Ishikawa (cell line): ENCODE measurements around the gene VWA7.

Source experiments
- CEBPB ChIP-seq: IDR thresholded peaks from 2 replicates; pipeline ENCODE4 v1.6.1; 2012
- CREB1 ChIP-seq: IDR thresholded peaks from 2 replicates; pipeline ENCODE4 v1.6.1; 2012; ENCODE audit warnings: low read depth
- EGR1 ChIP-seq: IDR thresholded peaks from 2 replicates; pipeline ENCODE4 v1.6.1; 2012
- EP300 ChIP-seq: IDR thresholded peaks from 2 replicates; pipeline ENCODE4 v1.6.1; 2012; ENCODE audit warnings: borderline replicate concordance
- FOXM1 ChIP-seq: IDR thresholded peaks from 2 replicates; pipeline ENCODE4 v1.6.1; 2012; ENCODE audit warnings: low read depth, borderline replicate concordance
- MAX ChIP-seq: IDR thresholded peaks from 2 replicates; pipeline ENCODE4 v1.6.1; 2012
- NFIC ChIP-seq: IDR thresholded peaks from 2 replicates; pipeline ENCODE4 v1.6.1; 2012
- RAD21 ChIP-seq: IDR thresholded peaks from 2 replicates; pipeline ENCODE4 v1.6.1; 2012; ENCODE audit warnings: low read depth
- TAF1 ChIP-seq: IDR thresholded peaks from 2 replicates; pipeline ENCODE4 v1.6.1; 2012; ENCODE audit warnings: low read depth, mild to moderate bottlenecking
- TCF12 ChIP-seq: IDR thresholded peaks from 2 replicates; pipeline ENCODE4 v1.6.1; 2012; ENCODE audit warnings: low read depth
- TEAD4 ChIP-seq: IDR thresholded peaks from 2 replicates; pipeline ENCODE4 v1.6.1; 2012
- YY1 ChIP-seq: IDR thresholded peaks from 2 replicates; pipeline ENCODE4 v1.6.1; 2012; ENCODE audit warnings: low read depth
- ZBTB7A ChIP-seq: IDR thresholded peaks from 2 replicates; pipeline ENCODE4 v1.6.1; 2012; ENCODE audit warnings: low read depth
- TF ChIP-seq, protein P1 (sequence below): IDR thresholded peaks from 2 replicates; pipeline ENCODE4 v1.6.1; 2012
- TF ChIP-seq, protein P2 (sequence below): IDR thresholded peaks from 2 replicates; pipeline ENCODE4 v1.6.1; 2012; ENCODE audit warnings: low read depth, mild to moderate bottlenecking

The VWA7 gene

GRCh38 chr6:31775633-31776484 is 1.3 kb downstream of the VWA7 start:
- TF ChIP-seq EP300 (no peak), CREB1 (no peak)

DNA sequence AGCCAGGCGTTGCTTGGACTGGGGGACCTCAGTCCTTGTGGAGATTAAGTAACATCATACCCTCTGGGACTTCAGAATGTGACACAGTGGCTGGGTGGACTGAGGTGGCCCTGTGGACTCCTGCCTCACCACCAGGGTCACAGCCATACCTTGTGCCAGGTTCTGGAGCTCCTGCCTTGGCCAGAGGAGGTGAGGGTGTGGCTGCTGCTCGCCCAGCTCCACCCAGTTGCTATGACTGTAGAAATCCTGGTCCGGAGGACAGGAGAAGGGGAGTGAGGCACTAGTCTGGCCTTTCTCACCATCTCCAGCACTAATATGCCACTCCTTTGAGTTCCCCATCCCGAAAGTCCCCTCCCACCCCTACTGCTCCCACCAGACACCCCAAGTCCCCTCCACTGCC is 1.9 kb downstream of the VWA7 start:
- TF ChIP-seq CREB1 (no peak), EP300 (no peak), MAX (no peak), YY1 (no peak), ZBTB7A (no peak), TEAD4 (no peak), TAF1 (no peak), CEBPB (no peak)
- TF ChIP-seq, protein P1, sequence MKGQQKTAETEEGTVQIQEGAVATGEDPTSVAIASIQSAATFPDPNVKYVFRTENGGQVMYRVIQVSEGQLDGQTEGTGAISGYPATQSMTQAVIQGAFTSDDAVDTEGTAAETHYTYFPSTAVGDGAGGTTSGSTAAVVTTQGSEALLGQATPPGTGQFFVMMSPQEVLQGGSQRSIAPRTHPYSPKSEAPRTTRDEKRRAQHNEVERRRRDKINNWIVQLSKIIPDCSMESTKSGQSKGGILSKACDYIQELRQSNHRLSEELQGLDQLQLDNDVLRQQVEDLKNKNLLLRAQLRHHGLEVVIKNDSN = no peak
- TF ChIP-seq, protein P2, sequence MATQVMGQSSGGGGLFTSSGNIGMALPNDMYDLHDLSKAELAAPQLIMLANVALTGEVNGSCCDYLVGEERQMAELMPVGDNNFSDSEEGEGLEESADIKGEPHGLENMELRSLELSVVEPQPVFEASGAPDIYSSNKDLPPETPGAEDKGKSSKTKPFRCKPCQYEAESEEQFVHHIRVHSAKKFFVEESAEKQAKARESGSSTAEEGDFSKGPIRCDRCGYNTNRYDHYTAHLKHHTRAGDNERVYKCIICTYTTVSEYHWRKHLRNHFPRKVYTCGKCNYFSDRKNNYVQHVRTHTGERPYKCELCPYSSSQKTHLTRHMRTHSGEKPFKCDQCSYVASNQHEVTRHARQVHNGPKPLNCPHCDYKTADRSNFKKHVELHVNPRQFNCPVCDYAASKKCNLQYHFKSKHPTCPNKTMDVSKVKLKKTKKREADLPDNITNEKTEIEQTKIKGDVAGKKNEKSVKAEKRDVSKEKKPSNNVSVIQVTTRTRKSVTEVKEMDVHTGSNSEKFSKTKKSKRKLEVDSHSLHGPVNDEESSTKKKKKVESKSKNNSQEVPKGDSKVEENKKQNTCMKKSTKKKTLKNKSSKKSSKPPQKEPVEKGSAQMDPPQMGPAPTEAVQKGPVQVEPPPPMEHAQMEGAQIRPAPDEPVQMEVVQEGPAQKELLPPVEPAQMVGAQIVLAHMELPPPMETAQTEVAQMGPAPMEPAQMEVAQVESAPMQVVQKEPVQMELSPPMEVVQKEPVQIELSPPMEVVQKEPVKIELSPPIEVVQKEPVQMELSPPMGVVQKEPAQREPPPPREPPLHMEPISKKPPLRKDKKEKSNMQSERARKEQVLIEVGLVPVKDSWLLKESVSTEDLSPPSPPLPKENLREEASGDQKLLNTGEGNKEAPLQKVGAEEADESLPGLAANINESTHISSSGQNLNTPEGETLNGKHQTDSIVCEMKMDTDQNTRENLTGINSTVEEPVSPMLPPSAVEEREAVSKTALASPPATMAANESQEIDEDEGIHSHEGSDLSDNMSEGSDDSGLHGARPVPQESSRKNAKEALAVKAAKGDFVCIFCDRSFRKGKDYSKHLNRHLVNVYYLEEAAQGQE = no peak

DNA sequence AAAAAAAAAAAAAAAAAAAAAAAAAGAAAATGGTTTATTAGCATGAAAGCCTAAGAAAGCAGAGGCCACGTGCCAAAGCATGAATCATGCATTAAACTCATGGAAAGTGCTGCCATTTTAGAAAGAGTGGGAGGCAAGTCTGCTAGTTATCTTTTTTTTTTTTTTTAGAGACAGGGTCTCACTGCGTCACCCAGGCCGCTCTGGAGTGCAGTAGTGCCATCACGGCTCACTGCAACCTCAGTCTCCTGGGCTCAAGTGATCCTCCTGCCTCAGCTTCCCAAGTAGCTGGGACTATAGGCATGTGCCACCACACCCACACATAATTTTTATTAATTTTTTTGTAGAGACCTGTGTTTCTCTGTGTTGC is 5.2 kb downstream of the VWA7 start:
- TF ChIP-seq RAD21 = no peak
- TF ChIP-seq EP300 = no peak
- no peak for TF ChIP-seq FOXM1
- no peak for TF ChIP-seq CREB1
- no peak for TF ChIP-seq NFIC
- TF ChIP-seq TEAD4 = no peak
- TF ChIP-seq ZBTB7A = no peak
- no peak for TF ChIP-seq TAF1
- TF ChIP-seq, protein P1 = no peak
- TF ChIP-seq YY1 = no peak
- TF ChIP-seq, protein P2 = no peak
- no peak for TF ChIP-seq CEBPB
- TF ChIP-seq MAX = no peak
- no peak for TF ChIP-seq TCF12
- TF ChIP-seq EGR1 = no peak

DNA sequence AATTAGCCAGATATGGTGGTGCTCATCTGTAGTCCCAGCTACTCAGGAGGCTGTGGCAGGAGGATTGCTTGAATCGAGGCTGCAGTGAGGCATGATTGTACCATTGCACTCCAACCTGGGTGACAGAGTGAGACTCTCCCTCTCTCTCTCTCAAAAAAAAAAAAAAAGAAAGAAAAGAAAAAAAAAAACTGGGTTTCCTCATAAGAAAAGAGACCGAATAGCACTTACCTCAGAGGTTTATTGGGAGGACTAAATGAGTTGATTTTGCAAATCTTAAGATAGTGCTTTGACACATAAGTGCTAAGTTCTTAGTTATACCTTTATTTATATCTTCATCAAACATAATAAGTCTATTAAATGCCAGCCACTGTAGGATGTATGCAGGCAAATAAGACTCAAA is 6.3 kb downstream of the VWA7 start:
- TF ChIP-seq RAD21 = no peak
- TF ChIP-seq EGR1 = no peak
- TF ChIP-seq NFIC = no peak
- TF ChIP-seq EP300 = no peak
- TF ChIP-seq TAF1 = no peak

DNA sequence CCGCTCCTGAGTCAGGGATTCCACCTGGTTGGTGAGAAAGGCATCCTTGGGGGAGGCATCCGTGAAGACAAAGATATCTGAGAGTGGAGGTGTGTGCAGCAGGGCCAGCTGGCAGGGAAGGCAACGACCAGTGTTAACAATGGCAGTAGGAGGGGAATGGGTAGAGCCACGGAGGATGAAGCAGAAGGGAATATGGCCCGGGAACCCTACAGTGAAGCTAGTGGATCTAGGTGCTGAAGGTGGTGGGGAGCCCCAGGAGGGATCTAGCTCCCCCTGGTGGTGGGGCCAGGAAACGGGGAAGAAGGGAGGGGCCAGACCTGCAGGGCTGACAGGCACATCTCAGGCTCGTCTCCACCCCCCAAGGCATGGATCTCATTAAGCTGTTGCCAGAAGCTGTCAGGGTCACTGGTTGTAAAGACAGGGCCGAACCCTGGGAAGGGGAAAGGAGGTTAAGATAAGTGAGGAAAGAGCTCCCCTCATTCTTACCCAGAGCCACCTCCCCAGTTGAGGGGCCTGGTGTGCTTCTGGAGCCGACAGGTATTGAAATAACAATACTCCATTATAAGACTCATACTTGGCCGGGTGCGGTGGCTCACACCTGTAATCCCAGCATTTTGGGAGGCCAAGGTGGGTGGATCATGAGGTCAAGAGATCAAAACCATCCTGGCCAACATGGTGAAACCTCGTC is 7.3 kb downstream of the VWA7 start:
- peak; percentile 76 for TF ChIP-seq RAD21
- TF ChIP-seq, protein P2 = no peak
